Endothelial cell of umbilical vein (primary cell): ENCODE results near the gene PPP1CB. TPM values are rescaled to one million over a fixed set of nuclear protein-coding genes. Genes with fewer than 3 reads are reported as not detected.

Experiments
- BruUV-seq: library from RNA; stranded (reverse); fragments of 400-500 nt; replicated peaks from 2 replicates; lab custom pipeline; 2021; lab: Mats Ljungman, UMichigan
- CTCF ChIA-PET: fragments of 300-600, 350-600 bp; sonication (Branson Sonifier 250); formaldehyde crosslinking; loops from one replicate; lab custom pipeline; 2021; ENCODE audit warnings: antibody characterized with exemption, inconsistent platforms; lab: Charles Lee
- POLR2A ChIA-PET: fragments of 300-600, 350-600 bp; sonication (Branson Sonifier 250); formaldehyde crosslinking; loops from one replicate; lab custom pipeline; 2021; ENCODE audit warnings: antibody characterized with exemption, inconsistent platforms; lab: Charles Lee
- DNase-seq: peaks from one replicate; pipeline ENCODE4 v3.0.0-alpha.2; 2011; ENCODE audit warnings: low read depth, low spot score
- FAIRE-seq: peaks from 2 replicates; lab custom pipeline; 2011; peaks lifted over from hg19 to GRCh38; lab: Jason Lieb, UNC
- H2AFZ ChIP-seq: 2 replicates; pipeline ENCODE4 v1.6.0; 2012; ENCODE audit warnings: low read depth, low read length, control low read depth, inconsistent platforms
- H3K27ac ChIP-seq: 2 replicates; pipeline ENCODE4 v1.5.1; 2011; ENCODE audit warnings: low read depth, mild to moderate bottlenecking, control low read depth, low read length, moderate library complexity; ENCODE audit not compliant: insufficient read depth
- H3K27me3 ChIP-seq, 2 experiments: 2 replicates each; pipeline versions ENCODE4 v1.6.0 to v1.6.1; 2011; ENCODE audit warnings: low read length in 2 of 2, mixed read lengths in 1 of 2; ENCODE audit not compliant: control insufficient read depth in 2 of 2, insufficient read depth in 2 of 2
- H3K36me3 ChIP-seq, 2 experiments: 2 replicates in 1 of 2; 3 replicates in 1 of 2; pipeline ENCODE4 v1.5.1; 2011; ENCODE audit warnings: low read length in 2 of 2, mild to moderate bottlenecking in 1 of 2, moderate library complexity in 1 of 2; ENCODE audit not compliant: control insufficient read depth in 2 of 2, insufficient read depth in 2 of 2; ENCODE audit errors: extremely low read depth in 1 of 2
- H3K4me1 ChIP-seq: 3 replicates; pipeline ENCODE4 v1.5.1; 2011; ENCODE audit warnings: mild to moderate bottlenecking, low read length; ENCODE audit not compliant: control insufficient read depth, insufficient read depth; ENCODE audit errors: extremely low read depth
- H3K4me2 ChIP-seq: 2 replicates; pipeline ENCODE4 v1.6.1; 2011; ENCODE audit warnings: low read length, control low read depth, mixed read lengths; ENCODE audit not compliant: insufficient read depth
- H3K4me3 ChIP-seq, 3 experiments: fragments of 200-600 bp in 1 of 3; sonication (generic), shearing (Covaris generic) in 1 of 3; replicated peaks in 1 of 3; 2 replicates each; pipeline ENCODE4 v1.5.1; 2011 to 2016; ENCODE audit warnings: control low read depth in 3 of 3, low read length in 3 of 3, mild to moderate bottlenecking in 2 of 3, inconsistent platforms in 1 of 3, low read depth in 1 of 3, moderate library complexity in 1 of 3; ENCODE audit not compliant: insufficient read depth in 1 of 3
- H3K79me2 ChIP-seq: 2 replicates; pipeline ENCODE4 v1.6.0; 2012; ENCODE audit warnings: low read length, inconsistent platforms; ENCODE audit not compliant: control insufficient read depth, insufficient read depth
- H3K9ac ChIP-seq: replicated peaks from 2 replicates; pipeline ENCODE3; 2011; ENCODE audit warnings: low read length, control low read depth; ENCODE audit not compliant: insufficient read depth; ENCODE audit errors: extremely low read depth
- H3K9me1 ChIP-seq: replicated peaks from 3 replicates; pipeline ENCODE4 v1.6.0; 2011; ENCODE audit warnings: mild to moderate bottlenecking, low read length; ENCODE audit not compliant: control insufficient read depth, insufficient read depth; ENCODE audit errors: extremely low read depth
- H3K9me3 ChIP-seq: replicated peaks from 2 replicates; pipeline ENCODE4 v1.5.1; 2012; ENCODE audit warnings: low read length, inconsistent platforms; ENCODE audit not compliant: control insufficient read depth, insufficient read depth
- H4K20me1 ChIP-seq: replicated peaks from 2 replicates; pipeline ENCODE3; 2011; ENCODE audit warnings: mild to moderate bottlenecking, low read length; ENCODE audit not compliant: control insufficient read depth, insufficient read depth; ENCODE audit errors: extremely low read depth
- FOS ChIP-seq: IDR thresholded peaks from 2 replicates; pipeline ENCODE4 v1.6.1; 2011; ENCODE audit warnings: mild to moderate bottlenecking, low read length, moderate library complexity, borderline replicate concordance; ENCODE audit not compliant: insufficient read depth
- GATA2 ChIP-seq: IDR thresholded peaks from 2 replicates; pipeline ENCODE4 v1.7.0; 2011; ENCODE audit warnings: low read depth, mild to moderate bottlenecking, moderate library complexity, mixed read lengths, low read length; ENCODE audit not compliant: insufficient read length, insufficient read depth
- JUN ChIP-seq: IDR thresholded peaks from 2 replicates; pipeline ENCODE4 v1.6.1; 2011; ENCODE audit warnings: borderline replicate concordance, low read depth; ENCODE audit not compliant: insufficient read length, insufficient read depth
- MYC ChIP-seq: IDR thresholded peaks from one replicate; pipeline ENCODE4 v1.6.1; 2011; ENCODE audit warnings: mild to moderate bottlenecking, low read depth, low read length
- POLR2A ChIP-seq: IDR thresholded peaks from 2 replicates; pipeline ENCODE4 v1.6.1; 2012; ENCODE audit warnings: low read depth, mild to moderate bottlenecking, control low read depth, low read length
- POLR2AphosphoS5 ChIP-seq: IDR thresholded peaks from 2 replicates; pipeline ENCODE4 v1.6.1; 2012; ENCODE audit warnings: low read depth, mild to moderate bottlenecking, control low read depth, low read length, moderate library complexity; ENCODE audit not compliant: insufficient read depth
- dilution Hi-C: fragments of 300-500 bp; cut with MboI; formaldehyde crosslinking; loops from one replicate; pipeline ENCODE4 v1.15.0; 2019; ENCODE audit warnings: low sequenced_read_pairs; ENCODE audit not compliant: extremely low pct_ligation_motif_present
- intact Hi-C: fragments of 100-400 bp; cut with micrococcal nuclease; formaldehyde crosslinking; loops from one replicate; pipeline ENCODE4 v1.10.0; 2022
- polyA plus RNA-seq, 4 experiments: library from polyadenylated mRNA; depleted of rRNA in 3 of 4; stranded (reverse) in 3 of 4; unstranded in 1 of 4; fragments of >200 nt; gene quantifications; 2 replicates each; pipeline versions ENCODE4 v1.2.1 to v1.2.3, GENCODE V29; 2011 to 2012; ENCODE audit warnings: missing spikeins in 1 of 4
- total RNA-seq: library from RNA; stranded (reverse); gene quantifications from 2 replicates; pipeline ENCODE4 v1.2.3, GENCODE V29; 2021
- TF ChIP-seq, protein P1 (sequence below), 2 donors: IDR thresholded peaks; 1 replicate in 1 of 2; 2 replicates in 1 of 2; pipeline ENCODE4 v1.5.1; 2011; ENCODE audit warnings: low read length in 2 of 2, mild to moderate bottlenecking in 2 of 2, moderate library complexity in 2 of 2, control low read depth in 1 of 2, inconsistent platforms in 1 of 2, low read depth in 1 of 2; ENCODE audit not compliant: insufficient read depth in 1 of 2; ENCODE audit errors: extremely low read depth in 1 of 2
- TF ChIP-seq, protein P2 (sequence below): IDR thresholded peaks from 2 replicates; pipeline ENCODE4 v1.6.1; 2011; ENCODE audit not compliant: insufficient read depth, insufficient read length

PPP1CB gene
- total and polyA plus RNA-seq, 2 donors (not counting 3 experiments of a cell fraction or from before 2014, with no cell fraction given): 29.8 to 163 TPM

DNA sequence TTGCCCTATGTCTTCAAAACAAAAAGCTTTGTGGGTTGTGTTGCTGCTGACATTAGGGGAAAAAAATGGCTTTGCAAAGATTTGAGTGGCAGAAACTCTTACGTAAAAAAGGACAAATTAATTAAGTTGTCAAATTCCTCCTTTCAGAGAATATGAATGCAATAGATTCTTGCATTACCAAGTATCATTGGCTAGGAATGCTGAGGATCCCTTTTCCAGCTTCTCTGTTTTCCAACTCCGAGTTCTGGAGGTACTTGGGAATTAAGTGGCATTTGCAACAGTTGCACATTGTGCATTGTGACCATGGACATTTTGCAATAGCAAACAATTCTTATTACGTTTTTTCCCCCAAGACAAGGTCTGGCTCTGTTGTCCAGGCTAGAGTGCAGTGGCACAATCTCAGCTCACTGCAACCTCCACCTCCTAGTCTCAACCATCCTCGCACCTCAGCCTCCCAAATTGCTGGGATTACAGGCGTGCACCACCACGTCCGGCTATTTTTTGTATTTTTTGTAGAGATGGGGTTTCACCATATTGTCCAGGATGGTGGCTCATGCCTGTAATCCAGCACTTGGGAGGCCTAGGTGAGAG, 29.9 kb upstream of the PPP1CB start:
- H3K9me3 ChIP-seq: no peaks in the 10 kb centered on the region
- dilution Hi-C loops: no loop called here

More for the DNA sequence above, 29.9 kb upstream of the PPP1CB start:
- Histone ChIP-seq H3K9me1 (no peaks in the 10 kb centered on the region), H3K36me3 (no peaks in the 10 kb centered on the region), H3K79me2 (no peaks in the 10 kb centered on the region), H3K4me3 (no peak overlapping the region), H3K4me1 (peaks cover 6% of the 10 kb centered on the region), H2AFZ (no peak overlapping the region), H3K4me2 (no peak overlapping the region), H3K27ac (no peak overlapping the region), H4K20me1 (no peaks in the 10 kb centered on the region), H3K27me3 (no peaks in the 10 kb centered on the region), H3K9ac (no peak overlapping the region)
- ChIA-PET POLR2A (no interaction called here), CTCF (interaction anchor here (1.6 kb wide), 1 partner anchor 155 kb away, joined by 3 read pairs; no protein-coding TSS in a partner anchor)
- FAIRE-seq: no peak
- intact Hi-C loops: no loop called here
- BruUV-seq: no TSS peak
- TF ChIP-seq FOS (no peak), JUN (no peak), MYC (no peak), POLR2AphosphoS5 (no peak), GATA2 (no peak), POLR2A (no peak)
- TF ChIP-seq, protein P1, sequence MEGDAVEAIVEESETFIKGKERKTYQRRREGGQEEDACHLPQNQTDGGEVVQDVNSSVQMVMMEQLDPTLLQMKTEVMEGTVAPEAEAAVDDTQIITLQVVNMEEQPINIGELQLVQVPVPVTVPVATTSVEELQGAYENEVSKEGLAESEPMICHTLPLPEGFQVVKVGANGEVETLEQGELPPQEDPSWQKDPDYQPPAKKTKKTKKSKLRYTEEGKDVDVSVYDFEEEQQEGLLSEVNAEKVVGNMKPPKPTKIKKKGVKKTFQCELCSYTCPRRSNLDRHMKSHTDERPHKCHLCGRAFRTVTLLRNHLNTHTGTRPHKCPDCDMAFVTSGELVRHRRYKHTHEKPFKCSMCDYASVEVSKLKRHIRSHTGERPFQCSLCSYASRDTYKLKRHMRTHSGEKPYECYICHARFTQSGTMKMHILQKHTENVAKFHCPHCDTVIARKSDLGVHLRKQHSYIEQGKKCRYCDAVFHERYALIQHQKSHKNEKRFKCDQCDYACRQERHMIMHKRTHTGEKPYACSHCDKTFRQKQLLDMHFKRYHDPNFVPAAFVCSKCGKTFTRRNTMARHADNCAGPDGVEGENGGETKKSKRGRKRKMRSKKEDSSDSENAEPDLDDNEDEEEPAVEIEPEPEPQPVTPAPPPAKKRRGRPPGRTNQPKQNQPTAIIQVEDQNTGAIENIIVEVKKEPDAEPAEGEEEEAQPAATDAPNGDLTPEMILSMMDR (IDR thresholded peaks at IDR 0.05; ENCODE audit: extremely low read depth in 1 of 2, insufficient read depth in 1 of 2, low read depth in 1 of 2, low read length in 2 of 2): no peak
- TF ChIP-seq, protein P2, sequence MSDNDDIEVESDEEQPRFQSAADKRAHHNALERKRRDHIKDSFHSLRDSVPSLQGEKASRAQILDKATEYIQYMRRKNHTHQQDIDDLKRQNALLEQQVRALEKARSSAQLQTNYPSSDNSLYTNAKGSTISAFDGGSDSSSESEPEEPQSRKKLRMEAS: no peak
- DNase-seq: no peak
